Thyroid gland (tissue), 4 donors: ENCODE measurements around the gene MYT1. TPM values are rescaled to one million over a fixed set of nuclear protein-coding genes. Genes with fewer than 3 reads are reported as not detected.

ENCODE experiments used
- DNase-seq, 2 donors: peaks; one replicate each; pipeline ENCODE4 v3.0.0-alpha.2; 2019
- H3K27ac ChIP-seq, 3 donors: fragments of 200-600 bp; sonication (generic); 1 replicate in 2 of 3; 2 replicates in 1 of 3; pipeline ENCODE4 v1.5.1; 2016 to 2019; ENCODE audit warnings: mild to moderate bottlenecking in 1 of 3, moderate library complexity in 1 of 3
- H3K27me3 ChIP-seq: fragments of 200-600 bp; sonication (generic); one replicate; pipeline ENCODE4 v1.5.1; 2019
- H3K36me3 ChIP-seq, 2 donors: fragments of 200-600 bp; sonication (generic); one replicate each; pipeline ENCODE4 v1.5.1; 2016 to 2019
- H3K4me1 ChIP-seq, 2 donors: fragments of 200-600 bp; sonication (generic); one replicate each; pipeline ENCODE4 v1.5.1; 2017 to 2019
- H3K4me3 ChIP-seq, 3 donors: fragments of 200-600 bp; sonication (generic); replicated peaks in 1 of 3; 1 replicate in 2 of 3; 2 replicates in 1 of 3; pipeline ENCODE4 v1.5.1; 2016; ENCODE audit warnings: mild to moderate bottlenecking in 1 of 3
- H3K9me3 ChIP-seq: fragments of 200-600 bp; sonication (generic); one replicate; pipeline ENCODE4 v1.5.1; 2017
- POLR2A ChIP-seq, 2 donors: fragments of 450-650 bp; IDR thresholded peaks; one replicate each; pipeline ENCODE4 v1.6.1; 2017; ENCODE audit warnings: antibody characterized with exemption in 2 of 2, mild to moderate bottlenecking in 2 of 2, moderate library complexity in 1 of 2
- WGBS, 2 donors: methylation state at CpG; one replicate each; pipeline ENCODE4 v1.1.5; 2017; 5-methylcytosine and 5-hydroxymethylcytosine counted together
- intact Hi-C: fragments of 100-400 bp; cut with DNase I; formaldehyde crosslinking; loops from one replicate; pipeline ENCODE4 v1.15.1; 2023
- total RNA-seq, 4 donors: library from RNA; depleted of rRNA; stranded (reverse); fragments of >200 nt; gene quantifications; one replicate each; pipeline ENCODE4 v1.2.3, GENCODE V29; 2016
- TF ChIP-seq, protein P1 (sequence below), 6 experiments: fragments of 200-600 bp in 3 of 6; fragments of 450-650 bp in 3 of 6; sonication (generic) in 3 of 6; IDR thresholded peaks; one replicate each; pipeline ENCODE4 v1.5.1; 2016 to 2019; ENCODE audit warnings: antibody characterized with exemption in 6 of 6, mild to moderate bottlenecking in 2 of 6, inconsistent platforms in 1 of 6, moderate library complexity in 1 of 6

MYT1 gene
- total RNA-seq, 4 donors from 2014 or later, result 0.42 to 1.8 (median 1.1) TPM

DNA sequence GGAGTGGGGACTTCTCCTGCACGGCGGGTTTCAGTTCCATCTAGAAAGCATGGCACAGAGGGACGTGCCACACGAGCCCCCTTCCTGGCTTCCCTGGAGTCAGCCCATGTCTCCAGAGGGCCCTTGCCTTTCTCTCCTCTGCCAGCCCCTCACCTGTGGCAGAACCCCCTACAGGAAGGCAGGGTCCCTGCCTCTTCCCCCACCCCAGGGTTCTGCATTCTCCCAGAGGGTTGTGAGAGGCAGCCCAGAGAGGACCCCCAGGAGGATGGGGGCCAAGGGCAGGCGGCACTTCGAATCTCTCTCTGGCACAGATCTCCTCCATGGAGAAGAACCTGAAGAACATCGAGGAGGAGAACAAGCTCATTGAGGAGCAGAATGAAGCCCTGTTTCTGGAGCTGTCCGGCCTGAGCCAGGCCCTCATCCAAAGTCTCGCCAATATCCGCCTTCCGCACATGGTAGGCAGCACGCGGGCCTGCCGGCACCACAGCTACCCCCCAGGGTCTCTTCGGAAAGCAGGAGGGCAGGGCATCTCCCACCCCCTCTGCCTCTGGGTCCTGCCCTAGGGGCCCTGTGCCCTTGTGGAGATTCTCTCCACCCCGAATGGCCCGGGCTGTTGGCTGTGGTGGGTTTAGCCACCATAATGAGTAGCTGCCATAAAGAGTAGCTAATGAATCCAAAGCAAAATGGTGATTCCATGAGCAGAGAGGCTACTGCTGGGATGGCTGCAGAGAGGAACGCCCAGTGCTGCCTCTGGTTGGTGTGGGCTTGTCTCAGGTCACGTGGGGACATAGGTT, 75.4 kb downstream of the MYT1 start:
- WGBS, 2 donors, result 86 to 93% methylated on average over 13 to 18 of the region's 19 CpGs
- no peak for TF ChIP-seq POLR2A (IDR thresholded peaks at IDR 0.05)
- TF ChIP-seq, protein P1, sequence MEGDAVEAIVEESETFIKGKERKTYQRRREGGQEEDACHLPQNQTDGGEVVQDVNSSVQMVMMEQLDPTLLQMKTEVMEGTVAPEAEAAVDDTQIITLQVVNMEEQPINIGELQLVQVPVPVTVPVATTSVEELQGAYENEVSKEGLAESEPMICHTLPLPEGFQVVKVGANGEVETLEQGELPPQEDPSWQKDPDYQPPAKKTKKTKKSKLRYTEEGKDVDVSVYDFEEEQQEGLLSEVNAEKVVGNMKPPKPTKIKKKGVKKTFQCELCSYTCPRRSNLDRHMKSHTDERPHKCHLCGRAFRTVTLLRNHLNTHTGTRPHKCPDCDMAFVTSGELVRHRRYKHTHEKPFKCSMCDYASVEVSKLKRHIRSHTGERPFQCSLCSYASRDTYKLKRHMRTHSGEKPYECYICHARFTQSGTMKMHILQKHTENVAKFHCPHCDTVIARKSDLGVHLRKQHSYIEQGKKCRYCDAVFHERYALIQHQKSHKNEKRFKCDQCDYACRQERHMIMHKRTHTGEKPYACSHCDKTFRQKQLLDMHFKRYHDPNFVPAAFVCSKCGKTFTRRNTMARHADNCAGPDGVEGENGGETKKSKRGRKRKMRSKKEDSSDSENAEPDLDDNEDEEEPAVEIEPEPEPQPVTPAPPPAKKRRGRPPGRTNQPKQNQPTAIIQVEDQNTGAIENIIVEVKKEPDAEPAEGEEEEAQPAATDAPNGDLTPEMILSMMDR (IDR thresholded peaks at IDR 0.05), result no peak
- Histone ChIP-seq H3K36me3 (no peaks in the 10 kb centered on the region), H3K27me3 (no peaks in the 10 kb centered on the region), H3K9me3 (no peaks in the 10 kb centered on the region), H3K4me1 (no peaks in the 10 kb centered on the region), H3K27ac (no peak overlapping the region), H3K4me3 (no peak overlapping the region)
- DNase-seq, result no peak
- intact Hi-C loops, result no loop called here

DNA sequence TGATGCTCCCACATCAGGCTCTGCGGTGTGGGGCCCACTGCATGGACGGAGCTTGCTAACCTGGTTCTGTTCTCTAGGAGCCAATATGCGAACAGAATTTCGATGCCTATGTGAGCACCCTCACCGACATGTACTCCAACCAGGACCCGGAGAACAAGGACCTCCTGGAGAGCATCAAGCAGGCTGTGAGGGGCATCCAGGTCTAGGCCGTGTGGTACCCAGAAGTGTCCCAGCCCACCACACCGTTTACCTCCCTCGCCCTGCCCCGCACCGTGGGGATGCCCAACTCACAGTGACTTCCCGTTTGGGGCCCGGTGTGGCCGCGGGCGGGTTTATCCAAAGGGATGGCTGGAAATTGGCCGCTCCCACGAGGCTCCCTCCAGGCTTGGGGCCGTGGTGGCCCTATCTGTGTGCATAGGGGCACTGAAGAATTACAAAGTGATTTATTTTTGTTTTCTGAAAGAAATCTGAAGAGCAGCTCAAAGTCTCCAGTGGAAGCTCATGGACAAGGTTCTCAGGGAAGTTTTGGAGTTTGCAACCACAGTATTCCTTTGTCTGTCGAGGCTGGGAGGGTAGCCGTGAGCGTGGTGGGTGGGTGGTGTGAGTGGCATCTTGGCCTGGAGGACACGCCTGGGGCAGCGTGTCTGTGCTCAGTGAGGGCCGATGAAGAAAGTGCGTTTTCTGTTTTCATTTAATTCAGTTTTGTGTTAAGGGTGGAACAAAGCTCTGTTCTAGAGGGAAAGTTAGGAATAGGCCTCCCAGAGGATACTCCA, 76.2 kb downstream of the MYT1 start:
- WGBS, 2 donors, result 92 to 93% methylated on average over 25 to 26 of the region's 26 CpGs
- DNase-seq, result no peak
- Histone ChIP-seq H3K27ac (no peak overlapping the region), H3K4me1 (no peaks in the 10 kb centered on the region), H3K9me3 (no peaks in the 10 kb centered on the region), H3K27me3 (no peaks in the 10 kb centered on the region), H3K36me3 (no peaks in the 10 kb centered on the region), H3K4me3 (no peak overlapping the region)
- no peak for TF ChIP-seq POLR2A (IDR thresholded peaks at IDR 0.05)
- TF ChIP-seq, protein P1 (IDR thresholded peaks at IDR 0.05), result no peak
- intact Hi-C loops, result no loop called here

DNA sequence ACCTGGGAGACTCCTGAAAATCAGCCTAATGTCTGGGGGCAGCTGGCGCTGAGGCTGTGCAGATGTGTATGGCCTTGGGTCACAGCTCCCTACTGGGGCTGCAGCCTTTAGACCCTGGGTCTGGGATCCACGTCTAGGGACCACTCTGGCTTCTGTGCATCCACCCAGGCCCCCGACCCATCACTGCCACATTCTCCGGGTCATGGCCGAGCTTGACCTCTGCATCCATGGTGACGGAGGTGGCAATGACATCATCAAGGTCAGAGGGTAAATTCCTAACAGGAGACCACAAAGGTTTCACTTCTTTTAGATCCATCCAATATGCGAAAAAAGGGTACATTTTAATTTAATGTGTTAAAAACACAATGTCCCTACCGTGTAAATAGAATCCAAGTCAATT, 76.8 kb downstream of the MYT1 start:
- Histone ChIP-seq H3K36me3 (no peaks in the 10 kb centered on the region), H3K27me3 (no peaks in the 10 kb centered on the region), H3K9me3 (no peaks in the 10 kb centered on the region), H3K4me1 (no peaks in the 10 kb centered on the region), H3K4me3 (no peak overlapping the region), H3K27ac (no peak overlapping the region)
- intact Hi-C loops, result no loop called here
- TF ChIP-seq, protein P1 (IDR thresholded peaks at IDR 0.05), result no peak
- WGBS, 2 donors, result 76 to 84% methylated on average over 8 of the region's 8 CpGs
- DNase-seq, result no peak

DNA sequence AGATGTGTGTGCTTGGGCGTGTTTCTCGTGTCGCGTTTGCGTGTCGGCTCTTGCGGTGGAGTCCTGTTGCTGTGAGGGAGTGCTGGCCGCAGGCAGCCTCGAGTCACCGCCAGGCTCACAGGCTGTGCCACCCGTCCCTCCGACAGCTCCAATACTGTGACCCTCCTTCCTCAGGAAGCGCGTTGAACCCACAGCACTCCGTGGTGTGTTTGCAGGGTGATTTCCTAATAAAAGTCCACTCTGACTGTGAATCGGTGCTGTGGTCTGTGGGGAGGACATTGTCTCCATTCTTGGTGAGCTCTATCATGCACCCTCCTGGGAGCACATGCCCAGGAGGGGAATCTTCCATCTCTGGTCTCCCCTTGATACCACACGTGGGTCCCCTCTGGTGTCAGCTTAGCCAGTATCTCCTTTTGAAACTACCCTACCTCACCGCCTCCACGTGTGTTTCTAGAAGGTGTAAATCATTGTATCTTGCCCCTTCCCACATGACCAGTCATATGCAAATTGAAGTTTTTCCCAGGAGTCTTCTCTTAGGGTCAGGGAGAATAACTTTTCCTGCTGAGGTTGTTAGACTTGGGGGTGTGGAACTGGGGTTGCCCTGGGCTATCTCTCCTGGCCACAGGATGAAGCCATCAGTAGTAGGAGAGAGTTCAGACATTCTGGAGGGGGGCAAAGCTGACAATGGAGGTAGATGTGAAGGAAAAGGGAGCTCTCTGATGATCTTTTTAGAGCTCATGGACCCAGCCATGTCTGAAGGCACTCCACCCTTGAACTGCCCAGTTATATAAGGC, 77.9 kb downstream of the MYT1 start:
- no peak for DNase-seq
- WGBS, 2 donors, result 80 to 88% methylated on average over 19 of the region's 19 CpGs
- H3K4me3 ChIP-seq, result no peak overlapping the region
- H3K9me3 ChIP-seq, result no peaks in the 10 kb centered on the region
- intact Hi-C loops, result no loop called here
- no peak overlapping the region for H3K27ac ChIP-seq
- TF ChIP-seq POLR2A (IDR thresholded peaks at IDR 0.05), result no peak
- TF ChIP-seq, protein P1 (IDR thresholded peaks at IDR 0.05), result no peak
- no peaks in the 10 kb centered on the region for H3K4me1 ChIP-seq
- H3K27me3 ChIP-seq, result no peaks in the 10 kb centered on the region
- H3K36me3 ChIP-seq, result no peaks in the 10 kb centered on the region
